Activated T-helper 17 cell treated with anti-CD3 and anti-CD28 coated beads, Interleukin-2, amount 50 U/mL, for 72 hours (primary cell): ENCODE measurements around the gene AKT3. TPM values are rescaled to one million over a fixed set of nuclear protein-coding genes. Genes with fewer than 3 reads are reported as not detected.
"Not testable (repeated sequence)": the region's sequence is repeated elsewhere in the genome, so short reads cannot be mapped to it uniquely, and the experiment has no call there.

Experiments used
- ATAC-seq: fragments of 150-1000 bp; cut with Tn5 transposase; replicated peaks from 2 replicates; pipeline ENCODE4 v1.10.0; 2021; ENCODE audit warnings: mild to moderate bottlenecking, moderate library complexity
- H3K27ac Mint-ChIP-seq: one replicate; pipeline ENCODE4 v1.8.0; 2022; ENCODE audit warnings: mixed read lengths
- H3K27me3 Mint-ChIP-seq: one replicate; pipeline ENCODE4 v1.8.0; 2022; ENCODE audit warnings: mixed read lengths
- H3K36me3 Mint-ChIP-seq: one replicate; pipeline ENCODE4 v1.8.0; 2022; ENCODE audit warnings: low read depth, mild to moderate bottlenecking, mixed read lengths
- H3K4me1 Mint-ChIP-seq: one replicate; pipeline ENCODE4 v1.8.0; 2022; ENCODE audit warnings: mixed read lengths
- H3K4me3 Mint-ChIP-seq: one replicate; pipeline ENCODE4 v1.8.0; 2022; ENCODE audit warnings: mild to moderate bottlenecking, mixed read lengths
- H3K9me3 Mint-ChIP-seq: one replicate; pipeline ENCODE4 v1.8.0; 2022; ENCODE audit warnings: mixed read lengths
- total RNA-seq, 2 donors: library from RNA; stranded (reverse); gene quantifications; one replicate each; pipeline ENCODE4 v1.2.3, GENCODE V29; 2022

AKT3 gene
- total RNA-seq, 2 donors from 2014 or later, result 32.2 to 53.2 TPM

DNA sequence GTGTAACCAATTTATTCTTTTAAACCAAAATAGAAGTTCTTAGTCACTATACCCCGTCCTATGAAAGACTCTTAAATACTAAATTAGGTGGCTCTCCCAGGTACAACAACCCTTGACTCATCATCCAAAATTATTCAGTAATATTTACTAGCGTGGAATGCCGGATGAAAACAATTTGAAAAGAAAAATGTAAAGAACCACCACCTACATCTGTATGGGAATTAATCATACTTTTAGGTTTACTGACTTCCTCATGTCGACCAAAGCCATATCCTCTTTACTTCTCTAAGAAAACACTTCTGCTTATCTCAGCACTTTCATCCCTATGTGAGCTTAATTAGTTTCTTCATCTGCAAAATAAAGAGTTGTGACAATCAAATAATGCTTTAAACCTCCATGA is 139.6 kb downstream of the AKT3 start:
- Mint-ChIP-seq H3K27me3 (no peaks in the 10 kb centered on the region), H3K4me1 (peaks cover 8% of the 10 kb centered on the region), H3K36me3 (no peaks in the 10 kb centered on the region), H3K27ac (peak overlapping the region; percentile 26), H3K4me3 (peak overlapping the region; percentile 35), H3K9me3 (no peaks in the 10 kb centered on the region)
- peak; percentile 93 for ATAC-seq

DNA sequence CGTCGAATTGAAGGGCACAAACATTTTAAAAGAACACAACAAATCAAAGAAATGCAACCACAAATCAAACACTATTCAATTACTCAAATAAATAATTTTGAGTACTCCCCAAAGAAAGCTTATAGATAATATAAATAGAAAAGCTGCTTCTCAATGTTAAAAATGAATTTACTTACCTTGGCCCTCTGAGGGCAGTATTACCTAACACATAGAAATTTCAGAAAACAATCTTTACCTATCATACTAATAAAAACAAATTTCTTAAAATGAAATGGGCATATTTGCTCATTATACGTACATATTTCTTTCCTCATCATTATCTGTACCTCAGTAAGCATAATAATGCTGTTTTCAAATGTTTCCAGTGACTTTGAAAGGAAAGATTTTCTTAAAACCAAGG is 141.8 kb downstream of the AKT3 start:
- Mint-ChIP-seq H3K4me1 (peaks cover 5% of the 10 kb centered on the region), H3K36me3 (no peaks in the 10 kb centered on the region), H3K27me3 (no peaks in the 10 kb centered on the region), H3K9me3 (no peaks in the 10 kb centered on the region), H3K4me3 (no peak overlapping the region), H3K27ac (no peak overlapping the region)
- ATAC-seq, result no peak

DNA sequence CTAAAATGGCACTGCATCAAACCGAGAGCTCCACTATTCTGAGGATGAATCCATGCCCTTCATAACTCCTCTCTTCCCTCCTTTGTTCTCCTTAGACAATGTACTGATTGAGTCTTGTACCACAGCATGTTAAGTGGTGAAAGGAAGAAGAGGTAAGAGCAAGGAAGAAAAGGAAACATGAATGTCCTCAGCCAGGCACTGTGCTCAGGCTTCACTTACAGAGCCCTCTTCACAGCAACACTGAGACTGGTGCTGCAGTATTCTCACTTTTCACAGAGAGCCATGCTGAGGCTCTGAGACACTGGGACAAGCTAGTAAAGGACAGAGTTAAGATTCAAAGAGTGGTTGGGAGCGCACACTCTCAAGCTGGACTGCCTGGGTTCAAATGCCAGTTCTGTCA is 143.5 kb downstream of the AKT3 start:
- no peak for ATAC-seq
- Mint-ChIP-seq H3K27ac (no peak overlapping the region), H3K9me3 (no peaks in the 10 kb centered on the region), H3K4me3 (no peak overlapping the region), H3K36me3 (no peaks in the 10 kb centered on the region), H3K27me3 (no peaks in the 10 kb centered on the region), H3K4me1 (peaks cover 5% of the 10 kb centered on the region)

DNA sequence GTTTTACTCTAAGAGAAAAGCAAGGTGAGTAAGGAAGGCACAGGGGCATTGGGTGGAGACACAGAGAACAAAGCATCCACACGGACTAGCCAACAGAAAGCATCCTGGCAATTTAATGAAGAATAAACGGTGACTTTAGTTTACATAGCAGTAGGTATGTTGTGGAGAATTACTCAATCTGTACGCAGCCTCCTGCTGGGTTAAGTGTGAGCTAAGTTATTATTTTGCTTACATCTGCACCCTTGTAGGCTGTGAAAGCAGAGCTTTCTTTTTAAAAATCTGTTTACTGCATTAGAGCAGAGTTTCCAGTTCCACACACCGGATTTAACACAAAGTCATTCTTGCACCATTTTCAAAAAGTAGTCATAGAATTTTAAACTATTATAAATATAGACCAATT is 144.5 kb downstream of the AKT3 start:
- no peaks in the 10 kb centered on the region for H3K9me3 Mint-ChIP-seq
- ATAC-seq, result no peak
- H3K27me3 Mint-ChIP-seq, result no peaks in the 10 kb centered on the region
- no peak overlapping the region for H3K4me3 Mint-ChIP-seq
- H3K4me1 Mint-ChIP-seq, result peaks cover 4% of the 10 kb centered on the region
- no peak overlapping the region for H3K27ac Mint-ChIP-seq
- H3K36me3 Mint-ChIP-seq, result no peaks in the 10 kb centered on the region

DNA sequence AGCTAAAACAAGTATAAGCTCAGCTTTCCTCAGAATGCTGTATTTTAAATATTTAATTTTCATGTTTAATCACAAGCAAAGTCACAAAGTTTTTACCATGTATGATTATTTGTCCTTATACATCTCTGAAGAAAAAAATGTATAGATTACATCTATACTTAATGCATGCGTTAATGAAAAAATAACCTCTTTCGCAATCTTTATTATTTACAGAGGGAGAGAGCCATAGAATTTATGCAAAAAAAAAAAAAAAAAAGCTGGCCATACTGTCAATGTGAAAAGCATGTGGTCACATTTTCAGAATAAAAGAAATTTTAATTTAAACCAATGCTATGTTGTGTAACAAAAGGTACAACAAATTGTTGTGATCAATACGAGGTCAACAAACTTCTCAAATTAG is 148.2 kb downstream of the AKT3 start:
- Mint-ChIP-seq H3K9me3 (no peaks in the 10 kb centered on the region), H3K4me3 (no peak overlapping the region), H3K36me3 (no peaks in the 10 kb centered on the region), H3K27me3 (no peaks in the 10 kb centered on the region), H3K27ac (no peak overlapping the region), H3K4me1 (no peaks in the 10 kb centered on the region)
- ATAC-seq, result no peak

DNA sequence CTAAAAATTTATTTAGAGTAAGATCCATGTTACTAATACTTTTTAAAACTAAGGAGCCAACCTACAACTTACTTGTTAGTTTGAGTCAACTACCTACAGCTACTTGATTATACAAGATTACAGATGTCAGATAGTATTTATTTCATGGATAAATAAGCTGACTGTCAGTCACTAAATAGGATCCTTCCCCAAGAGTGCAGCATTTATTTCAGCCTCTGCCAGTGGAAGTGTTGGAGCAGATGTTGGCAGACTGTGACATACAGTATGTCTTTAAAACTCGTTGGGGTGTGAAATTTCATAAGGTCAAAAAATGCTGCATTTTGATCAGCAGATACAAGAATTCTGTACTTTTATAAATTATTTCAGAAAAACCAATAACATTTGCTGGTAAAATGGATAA is 156.2 kb downstream of the AKT3 start:
- Mint-ChIP-seq H3K36me3 (peaks cover 44% of the 10 kb centered on the region), H3K9me3 (no peaks in the 10 kb centered on the region), H3K4me3 (no peak overlapping the region), H3K27me3 (no peaks in the 10 kb centered on the region), H3K27ac (no peak overlapping the region), H3K4me1 (no peaks in the 10 kb centered on the region)
- no peak for ATAC-seq

DNA sequence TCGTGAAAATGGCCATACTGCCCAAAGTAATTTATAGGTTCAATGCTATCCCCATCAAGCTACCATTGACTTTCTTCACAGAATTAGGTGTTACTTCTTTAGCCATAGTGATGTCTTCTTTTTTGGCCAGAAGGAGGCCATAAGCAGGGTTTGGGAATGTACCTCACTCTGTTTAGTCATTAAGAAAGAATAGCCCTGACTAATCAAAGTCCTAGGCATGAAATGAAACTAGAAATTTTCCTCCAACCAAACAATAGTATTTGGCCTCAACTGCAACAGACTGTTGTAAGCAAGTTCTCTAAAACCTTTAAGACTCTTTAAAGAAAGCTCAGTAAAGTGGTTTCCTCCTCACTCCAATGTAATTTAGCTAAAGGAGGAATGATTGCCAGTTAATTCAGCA is 163.9 kb downstream of the AKT3 start:
- H3K9me3 Mint-ChIP-seq, result no peaks in the 10 kb centered on the region
- no peaks in the 10 kb centered on the region for H3K4me1 Mint-ChIP-seq
- H3K27ac Mint-ChIP-seq, result no peak overlapping the region
- no peaks in the 10 kb centered on the region for H3K27me3 Mint-ChIP-seq
- H3K36me3 Mint-ChIP-seq, result peaks cover 61% of the 10 kb centered on the region
- H3K4me3 Mint-ChIP-seq, result no peak overlapping the region
- ATAC-seq, result peak; percentile 82

DNA sequence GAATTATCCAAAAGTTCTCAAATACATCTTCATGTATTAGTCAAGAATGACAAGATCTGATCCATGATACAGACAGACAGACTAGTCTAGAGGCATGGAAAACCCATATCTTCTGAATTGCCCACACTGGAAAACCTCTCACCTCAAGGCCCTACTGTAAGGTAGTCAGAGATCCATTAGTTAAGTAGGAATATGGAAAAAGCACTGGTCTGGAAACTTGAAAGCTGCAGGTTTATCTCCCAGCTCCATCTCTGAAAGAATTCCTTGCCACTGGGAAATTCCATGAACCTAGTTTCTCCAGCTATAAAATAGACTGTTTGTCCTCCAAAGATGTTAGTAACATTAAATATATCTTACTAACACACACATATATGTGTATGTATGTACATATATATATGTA is 169.2 kb downstream of the AKT3 start:
- Mint-ChIP-seq H3K27ac (no peak overlapping the region), H3K4me3 (no peak overlapping the region), H3K27me3 (no peaks in the 10 kb centered on the region), H3K36me3 (peaks cover 36% of the 10 kb centered on the region), H3K4me1 (no peaks in the 10 kb centered on the region), H3K9me3 (no peaks in the 10 kb centered on the region)
- no peak for ATAC-seq

DNA sequence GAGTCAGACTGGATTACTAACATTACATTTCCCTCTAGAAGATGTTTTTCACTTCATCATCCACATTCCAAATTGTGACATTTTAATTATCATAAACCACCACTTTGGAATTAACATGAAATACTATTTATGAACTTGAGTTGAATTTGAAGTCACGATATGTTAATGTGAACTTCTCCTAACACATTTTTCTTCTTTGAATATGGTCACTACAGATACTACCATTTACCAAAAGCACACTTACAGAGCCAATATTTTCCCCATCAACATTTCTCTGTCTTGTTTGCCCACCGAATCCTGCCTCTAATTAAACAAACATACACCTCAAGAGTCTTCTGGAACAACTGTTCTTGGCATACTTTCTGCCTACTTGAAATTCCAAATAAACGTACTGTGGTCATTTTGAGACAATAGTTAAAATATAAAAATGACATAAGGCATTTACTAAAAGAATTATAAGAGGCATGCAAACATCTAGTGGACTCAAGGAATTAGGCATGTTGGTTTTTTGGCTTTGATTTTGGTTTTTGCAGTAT is 177.4 kb downstream of the AKT3 start:
- Mint-ChIP-seq H3K27ac (no peak overlapping the region), H3K36me3 (peaks cover 19% of the 10 kb centered on the region), H3K4me1 (peaks cover 4% of the 10 kb centered on the region), H3K9me3 (no peaks in the 10 kb centered on the region), H3K27me3 (no peaks in the 10 kb centered on the region), H3K4me3 (no peak overlapping the region)
- no peak for ATAC-seq

DNA sequence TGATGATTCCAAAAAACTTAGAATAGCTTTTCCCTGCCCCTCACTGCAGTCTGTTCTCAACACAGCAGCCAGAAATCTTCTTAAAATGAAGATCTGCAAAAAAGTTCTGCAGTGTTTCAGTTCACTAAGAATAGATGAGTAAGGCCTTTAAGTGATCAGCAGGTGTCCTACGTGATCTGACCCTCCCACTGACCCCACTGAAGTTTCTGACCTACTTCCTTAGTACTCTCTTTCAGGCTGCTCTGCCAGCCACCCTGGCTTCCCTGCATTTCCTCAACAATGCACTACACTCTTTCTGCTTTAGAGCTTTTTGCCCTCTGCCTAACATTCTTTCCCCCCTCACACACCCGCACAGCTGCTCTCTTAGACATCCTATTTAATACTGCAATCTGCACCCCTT is 182.5 kb downstream of the AKT3 start:
- Mint-ChIP-seq H3K4me1 (peaks cover 19% of the 10 kb centered on the region), H3K27ac (peak overlapping the region; percentile 12), H3K27me3 (no peaks in the 10 kb centered on the region), H3K4me3 (no peak overlapping the region), H3K36me3 (peaks cover 26% of the 10 kb centered on the region), H3K9me3 (no peaks in the 10 kb centered on the region)
- no peak for ATAC-seq

DNA sequence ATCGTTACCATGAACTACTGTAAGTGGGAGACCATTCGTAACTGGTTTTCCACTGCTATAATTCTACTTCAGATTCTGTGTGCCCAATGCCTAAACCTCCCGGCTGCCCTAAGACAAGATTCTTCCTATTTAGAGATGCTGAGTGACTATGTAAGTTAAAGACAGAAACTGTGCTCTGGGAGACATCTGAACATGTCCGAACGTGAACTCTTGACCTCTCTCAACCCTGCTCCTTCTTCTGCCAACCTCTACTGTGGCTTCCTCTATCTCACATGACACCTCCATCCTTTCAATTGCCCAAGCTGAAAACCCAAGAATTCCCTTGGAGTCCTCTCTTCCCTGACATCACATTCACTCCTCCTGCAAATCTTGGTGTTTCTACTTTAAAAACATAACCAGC is 182.9 kb downstream of the AKT3 start:
- H3K36me3 Mint-ChIP-seq, result peaks cover 26% of the 10 kb centered on the region
- H3K4me1 Mint-ChIP-seq, result peaks cover 19% of the 10 kb centered on the region
- ATAC-seq, result no peak
- H3K27ac Mint-ChIP-seq, result peak overlapping the region; percentile 12
- no peaks in the 10 kb centered on the region for H3K9me3 Mint-ChIP-seq
- no peaks in the 10 kb centered on the region for H3K27me3 Mint-ChIP-seq
- H3K4me3 Mint-ChIP-seq, result no peak overlapping the region

DNA sequence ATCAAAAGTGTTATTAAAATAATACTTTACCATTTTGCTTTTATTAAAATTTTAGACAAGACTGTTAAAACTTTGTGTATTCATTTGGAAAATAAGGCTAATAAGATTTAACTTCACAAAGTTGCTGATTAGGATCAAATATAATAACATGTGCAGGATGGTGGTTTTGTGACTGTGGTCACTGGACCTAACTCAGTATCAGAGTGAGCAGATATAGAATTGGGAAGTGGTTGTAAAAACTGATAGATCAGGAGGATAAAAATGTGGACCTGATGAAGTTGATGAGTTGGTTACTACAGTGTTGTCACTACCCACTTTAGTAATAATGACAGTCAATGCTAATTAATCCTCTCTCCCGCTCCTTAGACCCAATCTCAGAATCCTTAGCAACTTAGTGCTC is 186.4 kb downstream of the AKT3 start:
- Mint-ChIP-seq H3K27me3 (no peaks in the 10 kb centered on the region), H3K36me3 (peaks cover 43% of the 10 kb centered on the region), H3K4me3 (no peak overlapping the region), H3K9me3 (no peaks in the 10 kb centered on the region), H3K27ac (no peak overlapping the region), H3K4me1 (peaks cover 19% of the 10 kb centered on the region)
- no peak for ATAC-seq

DNA sequence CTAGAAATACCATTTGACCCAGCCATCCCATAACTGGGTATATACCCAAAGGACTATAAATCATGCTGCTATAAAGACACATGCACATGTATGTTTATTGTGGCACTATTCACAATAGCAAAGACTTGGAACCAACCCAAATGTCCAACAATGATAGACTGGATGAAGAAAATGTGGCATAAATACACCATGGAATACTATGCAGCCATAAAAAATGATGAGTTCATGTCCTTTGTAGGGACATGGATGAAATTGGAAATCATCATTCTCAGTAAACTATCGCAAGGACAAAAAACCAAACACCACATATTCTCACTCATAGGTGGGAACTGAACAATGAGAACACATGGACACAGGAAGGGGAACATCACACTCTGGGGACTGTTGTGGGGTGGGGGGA is 187.9 kb downstream of the AKT3 start:
- peaks cover 11% of the 10 kb centered on the region for H3K4me1 Mint-ChIP-seq
- H3K27me3 Mint-ChIP-seq, H3K27ac Mint-ChIP-seq, H3K4me3 Mint-ChIP-seq, ATAC-seq, H3K9me3 Mint-ChIP-seq: not testable (repeated sequence)
- peaks cover 56% of the 10 kb centered on the region for H3K36me3 Mint-ChIP-seq

DNA sequence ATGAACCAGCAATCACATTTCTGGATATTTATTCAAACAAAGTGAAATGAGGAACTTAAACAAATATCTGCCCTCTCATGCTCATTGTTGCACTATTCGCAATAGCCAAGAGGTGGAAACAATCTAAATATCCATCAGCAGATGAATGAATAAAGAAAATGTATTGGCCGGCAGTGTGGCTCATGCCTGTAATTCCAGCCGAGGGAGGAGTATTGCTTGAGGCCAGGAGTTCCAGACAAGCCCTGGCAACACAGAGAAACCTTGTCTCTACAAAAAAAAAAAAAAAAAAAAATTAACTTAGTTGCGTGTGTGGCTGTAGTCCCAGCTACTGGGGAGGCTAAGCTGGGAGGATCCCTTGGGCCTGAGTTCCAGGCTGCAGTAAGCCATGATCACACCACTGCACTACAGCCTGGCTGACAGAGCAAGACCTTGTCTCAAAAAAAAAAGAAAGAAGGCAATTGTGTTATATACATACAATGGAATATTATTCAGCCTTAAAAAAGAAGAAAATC is 191.4 kb downstream of the AKT3 start:
- H3K4me1 Mint-ChIP-seq, result no peaks in the 10 kb centered on the region
- no peak overlapping the region for H3K4me3 Mint-ChIP-seq
- H3K36me3 Mint-ChIP-seq, result peaks cover 48% of the 10 kb centered on the region
- no peak for ATAC-seq
- H3K27me3 Mint-ChIP-seq, result no peaks in the 10 kb centered on the region
- H3K9me3 Mint-ChIP-seq, result no peaks in the 10 kb centered on the region
- no peak overlapping the region for H3K27ac Mint-ChIP-seq

DNA sequence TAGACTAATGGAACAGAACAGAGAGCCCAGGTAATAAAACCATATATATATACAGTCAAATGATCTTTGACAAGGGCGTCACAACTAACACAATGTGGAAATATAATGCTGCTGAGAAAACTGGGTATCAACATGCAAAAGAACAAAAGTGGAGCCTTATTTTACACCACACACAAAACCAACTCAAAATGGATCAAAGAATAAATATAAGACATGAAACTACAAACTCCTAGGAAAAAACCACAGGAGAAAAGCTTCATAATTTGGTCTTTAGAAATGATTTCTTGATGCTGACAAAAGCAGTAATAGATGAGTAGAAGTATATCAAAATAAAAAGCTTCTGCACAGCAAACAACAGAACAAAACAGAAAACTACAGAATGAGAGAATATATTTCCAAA is 192.2 kb downstream of the AKT3 start:
- H3K27me3 Mint-ChIP-seq, result no peaks in the 10 kb centered on the region
- H3K27ac Mint-ChIP-seq, result no peak overlapping the region
- H3K4me3 Mint-ChIP-seq, result no peak overlapping the region
- H3K4me1 Mint-ChIP-seq, result peaks cover 2% of the 10 kb centered on the region
- H3K36me3 Mint-ChIP-seq, result peaks cover 43% of the 10 kb centered on the region
- H3K9me3 Mint-ChIP-seq, result peaks cover under 1% of the 10 kb centered on the region
- no peak for ATAC-seq

DNA sequence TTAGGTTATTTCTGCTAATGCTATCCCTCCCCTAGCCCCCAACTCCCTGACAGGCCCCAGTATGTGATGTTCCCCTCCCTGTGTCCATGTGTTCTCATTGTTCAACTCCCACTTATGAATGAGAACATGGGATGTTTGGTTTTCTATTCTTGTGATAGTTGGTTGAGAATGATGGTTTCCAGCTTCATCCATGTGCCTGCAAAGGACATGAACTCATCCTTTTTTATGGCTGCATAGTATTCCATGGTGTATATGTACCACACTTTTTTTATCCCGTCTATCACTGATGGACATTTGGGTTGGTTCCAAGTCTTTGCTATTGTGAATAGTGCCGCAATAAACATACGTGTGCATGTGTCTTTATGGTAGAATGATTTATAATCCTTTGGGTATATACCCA is 200.5 kb downstream of the AKT3 start:
- H3K27me3 Mint-ChIP-seq, H3K4me1 Mint-ChIP-seq, H3K4me3 Mint-ChIP-seq, H3K9me3 Mint-ChIP-seq, H3K27ac Mint-ChIP-seq, ATAC-seq: not testable (repeated sequence)
- peaks cover 63% of the 10 kb centered on the region for H3K36me3 Mint-ChIP-seq
